ENCODE measurements around the gene LGALS12. TPM values are rescaled to one million over a fixed set of nuclear protein-coding genes. Genes with fewer than 3 reads are reported as not detected.
"Not testable (repeated sequence)": the region's sequence is repeated elsewhere in the genome, so short reads cannot be mapped to it uniquely, and the experiment has no call there.

The LGALS12 gene
- total RNA-seq, 1 donor from 2014 or later = not detected

DNA sequence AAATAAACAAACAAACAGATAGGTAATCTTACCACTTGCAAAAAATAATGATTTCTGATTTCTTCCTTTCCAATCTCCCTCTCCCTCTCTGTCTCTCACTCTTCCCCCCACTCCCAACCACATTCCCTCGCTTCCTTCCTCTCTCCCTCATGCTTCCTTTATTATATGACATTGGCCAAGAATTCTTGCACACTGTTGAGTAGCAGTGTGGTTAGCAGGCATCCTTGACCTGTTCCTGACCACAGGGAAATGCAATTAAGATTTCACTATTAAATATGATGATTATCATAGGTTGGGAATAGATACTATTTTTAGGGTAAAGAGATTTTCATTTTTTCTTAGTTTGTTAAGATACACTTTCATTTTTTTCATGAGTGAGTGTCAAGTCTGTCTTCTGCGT is 16.0 kb downstream of the LGALS12 start:
- Mint-ChIP-seq H3K9me3 (ENCODE audit: unreplicated experiment) (peaks cover 2% of the 10 kb centered on the region), H3K4me3 (ENCODE audit: unreplicated experiment) (no peak overlapping the region), H3K27ac (ENCODE audit: unreplicated experiment) (no peak overlapping the region), H3K4me1 (ENCODE audit: low read depth, unreplicated experiment) (peaks cover 5% of the 10 kb centered on the region), H3K36me3 (ENCODE audit: low read depth, unreplicated experiment) (peaks cover 1% of the 10 kb centered on the region), H3K27me3 (ENCODE audit: low read depth, unreplicated experiment) (no peaks in the 10 kb centered on the region)
- H3K9me3 ChIP-seq (ENCODE audit: insufficient read depth, low read depth, low read length) = no peaks in the 10 kb centered on the region
- no peaks in the 10 kb centered on the region for H4K20me1 ChIP-seq (ENCODE audit: insufficient read depth, low read length)
- H3K27me3 ChIP-seq (ENCODE audit: insufficient read depth, low read length) = no peaks in the 10 kb centered on the region
- TF ChIP-seq, protein P1, sequence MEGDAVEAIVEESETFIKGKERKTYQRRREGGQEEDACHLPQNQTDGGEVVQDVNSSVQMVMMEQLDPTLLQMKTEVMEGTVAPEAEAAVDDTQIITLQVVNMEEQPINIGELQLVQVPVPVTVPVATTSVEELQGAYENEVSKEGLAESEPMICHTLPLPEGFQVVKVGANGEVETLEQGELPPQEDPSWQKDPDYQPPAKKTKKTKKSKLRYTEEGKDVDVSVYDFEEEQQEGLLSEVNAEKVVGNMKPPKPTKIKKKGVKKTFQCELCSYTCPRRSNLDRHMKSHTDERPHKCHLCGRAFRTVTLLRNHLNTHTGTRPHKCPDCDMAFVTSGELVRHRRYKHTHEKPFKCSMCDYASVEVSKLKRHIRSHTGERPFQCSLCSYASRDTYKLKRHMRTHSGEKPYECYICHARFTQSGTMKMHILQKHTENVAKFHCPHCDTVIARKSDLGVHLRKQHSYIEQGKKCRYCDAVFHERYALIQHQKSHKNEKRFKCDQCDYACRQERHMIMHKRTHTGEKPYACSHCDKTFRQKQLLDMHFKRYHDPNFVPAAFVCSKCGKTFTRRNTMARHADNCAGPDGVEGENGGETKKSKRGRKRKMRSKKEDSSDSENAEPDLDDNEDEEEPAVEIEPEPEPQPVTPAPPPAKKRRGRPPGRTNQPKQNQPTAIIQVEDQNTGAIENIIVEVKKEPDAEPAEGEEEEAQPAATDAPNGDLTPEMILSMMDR (IDR thresholded peaks at IDR 0.05; ENCODE audit: insufficient read depth, low read depth, low read length) = no peak
- TF ChIP-seq EZH2 (IDR thresholded peaks at IDR 0.05; ENCODE audit: insufficient read depth, low read length) = no peak
- H3K36me3 ChIP-seq (ENCODE audit: insufficient read depth, low read length) = no peaks in the 10 kb centered on the region
- H3K9ac ChIP-seq (ENCODE audit: low read length) = no peak overlapping the region
- H3K4me1 ChIP-seq (ENCODE audit: insufficient read depth, low read length) = no peaks in the 10 kb centered on the region
- H3K27ac ChIP-seq (ENCODE audit: low read depth, low read length) = no peak overlapping the region
- no peak for FAIRE-seq
- peak; percentile 36 for DNase-seq (ENCODE audit: low read depth)
- H2AFZ ChIP-seq (ENCODE audit: low read depth, low read length) = no peak overlapping the region
- H3K79me2 ChIP-seq (ENCODE audit: insufficient read depth, low read length) = no peaks in the 10 kb centered on the region
- H3K4me3 ChIP-seq (ENCODE audit: insufficient read depth, low read depth, low read length) = no peak overlapping the region
- H3K4me2 ChIP-seq (ENCODE audit: low read length) = no peak overlapping the region

DNA sequence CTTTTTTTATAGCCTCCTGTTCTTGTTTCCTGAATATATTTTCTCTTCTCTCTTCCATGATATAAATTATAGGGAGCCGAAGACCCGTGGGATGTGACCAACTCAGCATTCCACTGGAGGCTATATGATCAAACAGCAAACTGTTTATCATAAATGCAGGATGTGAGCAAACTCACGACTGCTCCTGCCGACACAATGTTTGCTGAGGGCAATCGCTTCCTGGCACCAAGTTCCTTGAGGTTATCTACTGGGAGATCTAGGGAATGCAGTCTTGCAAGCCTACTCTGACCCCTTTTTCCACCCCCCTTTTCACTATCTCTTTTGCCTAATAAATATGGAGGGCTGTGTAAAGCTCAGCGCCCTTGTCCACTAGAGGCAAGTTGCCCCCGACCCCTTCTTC is 17.3 kb downstream of the LGALS12 start:
- Histone ChIP-seq H3K9me3 (ENCODE audit: insufficient read depth, low read depth, low read length) (no peaks in the 10 kb centered on the region), H4K20me1 (ENCODE audit: insufficient read depth, low read length) (no peaks in the 10 kb centered on the region), H3K27ac (ENCODE audit: low read depth, low read length) (no peak overlapping the region), H3K4me2 (ENCODE audit: low read length) (no peak overlapping the region), H3K9ac (ENCODE audit: low read length) (no peak overlapping the region), H3K36me3 (ENCODE audit: insufficient read depth, low read length) (no peaks in the 10 kb centered on the region), H3K4me3 (ENCODE audit: insufficient read depth, low read depth, low read length) (no peak overlapping the region), H3K79me2 (ENCODE audit: insufficient read depth, low read length) (no peaks in the 10 kb centered on the region), H3K27me3 (ENCODE audit: insufficient read depth, low read length) (no peaks in the 10 kb centered on the region), H3K4me1 (ENCODE audit: insufficient read depth, low read length) (no peaks in the 10 kb centered on the region), H2AFZ (ENCODE audit: low read depth, low read length) (no peak overlapping the region)
- no peak for FAIRE-seq
- Mint-ChIP-seq H3K9me3 (ENCODE audit: unreplicated experiment) (peaks cover 2% of the 10 kb centered on the region), H3K36me3 (ENCODE audit: low read depth, unreplicated experiment) (peaks cover 1% of the 10 kb centered on the region), H3K4me3 (ENCODE audit: unreplicated experiment) (no peak overlapping the region), H3K4me1 (ENCODE audit: low read depth, unreplicated experiment) (peaks cover 5% of the 10 kb centered on the region), H3K27ac (ENCODE audit: unreplicated experiment) (no peak overlapping the region), H3K27me3 (ENCODE audit: low read depth, unreplicated experiment) (no peaks in the 10 kb centered on the region)
- TF ChIP-seq EZH2 (IDR thresholded peaks at IDR 0.05; ENCODE audit: insufficient read depth, low read length) = no peak
- TF ChIP-seq, protein P1 (IDR thresholded peaks at IDR 0.05; ENCODE audit: insufficient read depth, low read depth, low read length) = no peak
- no peak for DNase-seq (ENCODE audit: low read depth)

DNA sequence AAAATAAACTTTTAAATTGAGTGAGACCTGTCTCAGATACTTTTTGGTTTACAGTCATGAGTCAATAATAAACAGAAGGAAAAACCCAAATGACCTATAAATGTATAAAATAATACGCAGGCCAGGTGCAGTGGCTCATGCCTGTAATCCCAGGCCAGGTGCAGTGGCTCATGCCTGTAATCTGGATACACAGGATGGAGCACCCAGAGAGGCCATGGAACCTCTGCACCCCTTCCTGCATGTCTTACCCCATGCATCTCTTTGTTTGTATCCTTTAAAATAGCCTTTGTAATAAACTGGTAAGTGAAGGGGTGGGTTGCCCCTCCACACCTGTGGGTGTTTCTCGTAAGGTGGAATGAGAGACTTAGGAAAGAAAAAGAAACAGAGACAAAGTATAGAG is 21.8 kb downstream of the LGALS12 start:
- Histone ChIP-seq H3K27me3 (ENCODE audit: insufficient read depth, low read length) (no peaks in the 10 kb centered on the region), H3K4me3 (ENCODE audit: insufficient read depth, low read depth, low read length) (no peak overlapping the region), H4K20me1 (ENCODE audit: insufficient read depth, low read length) (no peaks in the 10 kb centered on the region), H3K79me2 (ENCODE audit: insufficient read depth, low read length) (no peaks in the 10 kb centered on the region), H3K27ac (ENCODE audit: low read depth, low read length) (no peak overlapping the region), H3K9ac (ENCODE audit: low read length) (no peak overlapping the region), H3K9me3 (ENCODE audit: insufficient read depth, low read depth, low read length) (no peaks in the 10 kb centered on the region), H3K4me2 (ENCODE audit: low read length) (no peak overlapping the region), H3K36me3 (ENCODE audit: insufficient read depth, low read length) (no peaks in the 10 kb centered on the region), H3K4me1 (ENCODE audit: insufficient read depth, low read length) (peaks cover 17% of the 10 kb centered on the region), H2AFZ (ENCODE audit: low read depth, low read length) (no peak overlapping the region)
- no peak for FAIRE-seq
- Mint-ChIP-seq H3K4me1 (ENCODE audit: low read depth, unreplicated experiment) (peaks cover 15% of the 10 kb centered on the region), H3K27ac (ENCODE audit: unreplicated experiment) (no peak overlapping the region), H3K9me3 (ENCODE audit: unreplicated experiment) (no peaks in the 10 kb centered on the region), H3K27me3 (ENCODE audit: low read depth, unreplicated experiment) (peaks cover 3% of the 10 kb centered on the region), H3K4me3 (ENCODE audit: unreplicated experiment) (no peak overlapping the region), H3K36me3 (ENCODE audit: low read depth, unreplicated experiment) (peaks cover 1% of the 10 kb centered on the region)
- DNase-seq (ENCODE audit: low read depth) = no peak
- no peak for TF ChIP-seq EZH2 (IDR thresholded peaks at IDR 0.05; ENCODE audit: insufficient read depth, low read length)
- TF ChIP-seq, protein P1 (IDR thresholded peaks at IDR 0.05; ENCODE audit: insufficient read depth, low read depth, low read length) = no peak

DNA sequence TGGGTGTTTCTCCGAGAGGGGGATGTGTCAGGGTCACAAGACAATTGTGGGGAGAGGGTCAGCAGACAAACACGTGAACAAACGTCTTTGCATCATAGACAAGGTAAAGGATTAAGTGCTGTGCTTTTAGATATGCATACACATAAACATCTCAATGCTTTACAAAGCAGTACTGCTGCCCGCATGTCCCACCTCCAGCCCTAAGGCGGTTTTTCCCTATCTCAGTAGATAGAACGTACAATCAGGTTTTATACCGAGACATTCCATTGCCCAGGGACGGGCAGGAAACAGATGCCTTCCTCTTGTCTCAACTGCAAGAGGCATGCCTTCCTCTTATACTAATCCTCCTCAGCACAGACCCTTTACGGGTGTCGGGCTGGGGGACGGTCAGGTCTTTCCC is 22.3 kb downstream of the LGALS12 start:
- not testable (repeated sequence) for H3K4me2 ChIP-seq (ENCODE audit: low read length); H3K4me3 ChIP-seq (ENCODE audit: insufficient read depth, low read depth, low read length); FAIRE-seq; H3K36me3 Mint-ChIP-seq (ENCODE audit: low read depth, unreplicated experiment); H3K36me3 ChIP-seq (ENCODE audit: insufficient read depth, low read length); H3K79me2 ChIP-seq (ENCODE audit: insufficient read depth, low read length); DNase-seq (ENCODE audit: low read depth); H3K27me3 ChIP-seq (ENCODE audit: insufficient read depth, low read length); H3K27me3 Mint-ChIP-seq (ENCODE audit: low read depth, unreplicated experiment); H3K4me3 Mint-ChIP-seq (ENCODE audit: unreplicated experiment); H3K27ac ChIP-seq (ENCODE audit: low read depth, low read length); H3K9ac ChIP-seq (ENCODE audit: low read length); H2AFZ ChIP-seq (ENCODE audit: low read depth, low read length); H3K9me3 ChIP-seq (ENCODE audit: insufficient read depth, low read depth, low read length); H4K20me1 ChIP-seq (ENCODE audit: insufficient read depth, low read length); H3K9me3 Mint-ChIP-seq (ENCODE audit: unreplicated experiment); H3K27ac Mint-ChIP-seq (ENCODE audit: unreplicated experiment)
- peaks cover 22% of the 10 kb centered on the region for H3K4me1 ChIP-seq (ENCODE audit: insufficient read depth, low read length)
- H3K4me1 Mint-ChIP-seq (ENCODE audit: low read depth, unreplicated experiment) = peaks cover 18% of the 10 kb centered on the region

Measured in astrocyte (in vitro differentiated cells and primary cell).